HepG2 (cell line): ENCODE measurements around the gene CREG1. TPM values are rescaled to one million over a fixed set of nuclear protein-coding genes. Genes with fewer than 3 reads are reported as not detected.

ENCODE experiments used
- ATAC-seq: fragments of 200-7000 bp; cut with Tn5 transposase; 3 replicates; pipeline ENCODE4 v1.9.1; 2020; ENCODE audit warnings: mild to moderate bottlenecking, moderate library complexity
- BruUV-seq: library from RNA; stranded (reverse); fragments of 400-500 nt; replicated peaks from 2 replicates; lab custom pipeline; 2021; lab: Mats Ljungman, UMichigan
- CTCF ChIA-PET: fragments of 300-600 bp; formaldehyde crosslinking; extraction: SDS; loops from one replicate; lab custom pipeline; 2021; ENCODE audit warnings: low total read pairs, inconsistent platforms, low intra/inter-chr PET ratio; lab: Yijun Ruan, JAX
- POLR2A ChIA-PET: fragments of 350-600 bp; sonication (Branson Sonifier 250); formaldehyde crosslinking; loops from one replicate; lab custom pipeline; 2020; ENCODE audit warnings: antibody characterized with exemption, inconsistent platforms; lab: Yijun Ruan, JAX
- DNase-seq: peaks from one replicate; pipeline ENCODE4 v3.0.0-alpha.2; 2015; ENCODE audit warnings: low spot score
- FAIRE-seq: peaks from 3 replicates; lab custom pipeline; 2011; peaks lifted over from hg19 to GRCh38; lab: Jason Lieb, UNC
- H2AFZ ChIP-seq: one replicate; pipeline ENCODE4 v1.6.1; 2011; ENCODE audit warnings: low read length, inconsistent platforms
- H3K27ac ChIP-seq: fragments of 300-600 bp; 3 replicates; pipeline ENCODE4 v1.8.0; 2011; ENCODE audit warnings: mixed run types, mild to moderate bottlenecking, mixed read lengths, low read length, inconsistent platforms; ENCODE audit not compliant: insufficient read depth; ENCODE audit errors: extremely low read length
- H3K27me3 ChIP-seq, 2 experiments: fragments of 200-600 bp in 1 of 2; 2 replicates in 1 of 2; 3 replicates in 1 of 2; pipeline versions ENCODE4 v1.6.0 to v1.8.0; 2011; ENCODE audit warnings: low read length in 2 of 2, mild to moderate bottlenecking in 2 of 2, moderate library complexity in 2 of 2, inconsistent platforms in 1 of 2; ENCODE audit not compliant: insufficient read depth in 2 of 2, control insufficient read depth in 1 of 2
- H3K36me3 ChIP-seq, 2 experiments: fragments of 200-600 bp in 1 of 2; replicated peaks in 1 of 2; 2 replicates in 1 of 2; 3 replicates in 1 of 2; pipeline versions ENCODE4 v1.5.1 to v1.8.0; 2011; ENCODE audit warnings: low read length in 2 of 2, inconsistent platforms in 1 of 2; ENCODE audit not compliant: insufficient read depth in 2 of 2, control insufficient read depth in 1 of 2
- H3K4me1 ChIP-seq: 2 replicates; pipeline ENCODE4 v1.5.1; 2012; ENCODE audit warnings: low read length, inconsistent platforms; ENCODE audit not compliant: insufficient read depth
- H3K4me2 ChIP-seq: 2 replicates; pipeline ENCODE4 v1.6.0; 2011; ENCODE audit warnings: low read depth, low read length, inconsistent platforms
- H3K4me3 ChIP-seq, 3 experiments: fragments of 200-600 bp in 1 of 3; sonication (generic), shearing (Covaris generic) in 1 of 3; replicated peaks in 1 of 3; 2 replicates each; pipeline ENCODE4 v1.5.1; 2011 to 2016; ENCODE audit warnings: low read length in 3 of 3, inconsistent platforms in 2 of 3, low read depth in 2 of 3, mild to moderate bottlenecking in 2 of 3, control low read depth in 1 of 3, mixed read lengths in 1 of 3; ENCODE audit not compliant: insufficient read depth in 1 of 3
- H3K79me2 ChIP-seq: one replicate; pipeline ENCODE4 v1.6.1; 2011; ENCODE audit warnings: low read length, inconsistent platforms; ENCODE audit not compliant: insufficient read depth
- H3K9ac ChIP-seq: 2 replicates; pipeline ENCODE4 v1.6.0; 2011; ENCODE audit warnings: mild to moderate bottlenecking, low read depth, low read length, inconsistent platforms; ENCODE audit not compliant: insufficient read depth
- H3K9me3 ChIP-seq: 2 replicates; pipeline ENCODE4 v1.5.1; 2012; ENCODE audit warnings: mild to moderate bottlenecking, low read length
- H4K20me1 ChIP-seq: 2 replicates; pipeline ENCODE4 v1.6.0; 2011; ENCODE audit warnings: inconsistent platforms, mild to moderate bottlenecking, low read length, moderate library complexity; ENCODE audit not compliant: insufficient read depth
- AGO1 ChIP-seq: fragments of 200-400 bp; formaldehyde crosslinking; IDR thresholded peaks from 2 replicates; pipeline ENCODE4 v1.6.1; 2017; ENCODE audit warnings: mild to moderate bottlenecking, low read depth, low read length, moderate library complexity; ENCODE audit not compliant: poor library complexity, severe bottlenecking
- ATF1 ChIP-seq: IDR thresholded peaks from 2 replicates; pipeline ENCODE4 v1.6.1; 2016; ENCODE audit warnings: mild to moderate bottlenecking, control low read depth
- KDM1A ChIP-seq: IDR thresholded peaks from 2 replicates; pipeline ENCODE4 v1.6.1; 2016; ENCODE audit warnings: missing compliant biosample characterization
- MATR3 ChIP-seq: sonication (generic); formaldehyde crosslinking; IDR thresholded peaks from 2 replicates; pipeline ENCODE4 v1.4.0; 2020; ENCODE audit warnings: missing genetic modification reagents
- MYC ChIP-seq: sonication (generic); formaldehyde crosslinking; IDR thresholded peaks from 2 replicates; pipeline ENCODE4 v1.9.0; 2021; ENCODE audit warnings: missing genetic modification reagents, borderline replicate concordance
- MZF1 ChIP-seq: sonication (generic); formaldehyde crosslinking; IDR thresholded peaks from 2 replicates; pipeline ENCODE4 v1.8.1; 2023; ENCODE audit warnings: mild to moderate bottlenecking, missing genetic modification reagents, borderline replicate concordance
- NBN ChIP-seq: fragments of 450-650 bp; conservative IDR thresholded peaks from 2 replicates; pipeline ENCODE4 v1.6.1; 2017
- SOX6 ChIP-seq, 2 experiments: fragments of 450-650 bp in 1 of 2; sonication (generic) in 1 of 2; formaldehyde crosslinking in 1 of 2; IDR thresholded peaks; 2 replicates each; pipeline versions ENCODE4 v1.4.0 to v1.6.1; 2017 to 2020; ENCODE audit warnings: antibody characterized with exemption in 1 of 2, mild to moderate bottlenecking in 1 of 2, missing genetic modification reagents in 1 of 2
- SP140L ChIP-seq: sonication (generic); formaldehyde crosslinking; IDR thresholded peaks from 2 replicates; pipeline ENCODE4 v1.4.0; 2020; ENCODE audit warnings: missing genetic modification reagents, borderline replicate concordance
- ZFP41 ChIP-seq: sonication (generic); formaldehyde crosslinking; IDR thresholded peaks from 2 replicates; pipeline ENCODE4 v1.4.0; 2020; ENCODE audit warnings: mild to moderate bottlenecking, missing genetic modification reagents, borderline replicate concordance
- ZNF335 ChIP-seq: sonication (generic); formaldehyde crosslinking; IDR thresholded peaks from 2 replicates; pipeline ENCODE4 v1.4.0; 2020; ENCODE audit warnings: missing genetic modification reagents
- ZNF34 ChIP-seq: sonication (generic); formaldehyde crosslinking; IDR thresholded peaks from 2 replicates; pipeline ENCODE4 v1.4.0; 2020; ENCODE audit warnings: mild to moderate bottlenecking, missing genetic modification reagents, borderline replicate concordance
- ZNF570 ChIP-seq: sonication (generic); formaldehyde crosslinking; IDR thresholded peaks from 2 replicates; pipeline ENCODE4 v1.4.0; 2020; ENCODE audit warnings: mild to moderate bottlenecking, missing genetic modification reagents, borderline replicate concordance
- WGBS: methylation state at CpG from one replicate; pipeline ENCODE4 v1.1.6; 2017; ENCODE audit warnings: low lambda C conversion rate; 5-methylcytosine and 5-hydroxymethylcytosine counted together
- in situ Hi-C: cut with HindIII; loops from 2 replicates; pipeline ENCODE4 v1.10.0; 2017; ENCODE audit warnings: low pct_unique_long_range_greater_than_20kb; ENCODE audit not compliant: extremely low pct_ligation_motif_present
- intact Hi-C: fragments of 100-400 bp; cut with micrococcal nuclease; formaldehyde crosslinking; loops from one replicate; pipeline ENCODE4 v1.10.0; 2022; ENCODE audit not compliant: unreplicated experiment
- polyA plus RNA-seq, 8 experiments: library from polyadenylated mRNA; depleted of rRNA in 3 of 8; stranded (reverse) in 7 of 8; unstranded in 1 of 8; fragments of >200 nt; fragmentation: Illumina TruSeq in 4 of 8; extraction: Trizol in 4 of 8; gene quantifications; 2 replicates each; pipeline versions ENCODE4 v1.2.1 to v1.2.3, GENCODE V29; 2011 to 2016; ENCODE audit warnings: low read depth in 4 of 8, missing spikeins in 1 of 8, mixed read lengths in 1 of 8; ENCODE audit not compliant: insufficient read depth in 1 of 8
- total RNA-seq, 5 experiments: library from RNA; depleted of rRNA; stranded (reverse); fragments of >200 nt; fragmentation: Illumina TruSeq; extraction: Trizol; gene quantifications; 2 replicates each; pipeline ENCODE4 v1.2.3, GENCODE V29; 2016; ENCODE audit warnings: low read depth in 1 of 5
- TF ChIP-seq, protein P1 (sequence below): sonication (generic); formaldehyde crosslinking; IDR thresholded peaks from 2 replicates; pipeline ENCODE4 v1.8.1; 2023; ENCODE audit warnings: missing genetic modification reagents, inconsistent platforms, borderline replicate concordance
- TF ChIP-seq, protein P2 (sequence below): IDR thresholded peaks from 2 replicates; pipeline ENCODE4 v1.6.1; 2012; ENCODE audit warnings: low read depth, low read length, improper control_type of control experiment

The CREG1 gene
- total and polyA plus RNA-seq, 2 of the 13 experiments (the other 11 are each of a cell fraction or from before 2014, with no cell fraction given), result 31.3 to 33.5 TPM

DNA sequence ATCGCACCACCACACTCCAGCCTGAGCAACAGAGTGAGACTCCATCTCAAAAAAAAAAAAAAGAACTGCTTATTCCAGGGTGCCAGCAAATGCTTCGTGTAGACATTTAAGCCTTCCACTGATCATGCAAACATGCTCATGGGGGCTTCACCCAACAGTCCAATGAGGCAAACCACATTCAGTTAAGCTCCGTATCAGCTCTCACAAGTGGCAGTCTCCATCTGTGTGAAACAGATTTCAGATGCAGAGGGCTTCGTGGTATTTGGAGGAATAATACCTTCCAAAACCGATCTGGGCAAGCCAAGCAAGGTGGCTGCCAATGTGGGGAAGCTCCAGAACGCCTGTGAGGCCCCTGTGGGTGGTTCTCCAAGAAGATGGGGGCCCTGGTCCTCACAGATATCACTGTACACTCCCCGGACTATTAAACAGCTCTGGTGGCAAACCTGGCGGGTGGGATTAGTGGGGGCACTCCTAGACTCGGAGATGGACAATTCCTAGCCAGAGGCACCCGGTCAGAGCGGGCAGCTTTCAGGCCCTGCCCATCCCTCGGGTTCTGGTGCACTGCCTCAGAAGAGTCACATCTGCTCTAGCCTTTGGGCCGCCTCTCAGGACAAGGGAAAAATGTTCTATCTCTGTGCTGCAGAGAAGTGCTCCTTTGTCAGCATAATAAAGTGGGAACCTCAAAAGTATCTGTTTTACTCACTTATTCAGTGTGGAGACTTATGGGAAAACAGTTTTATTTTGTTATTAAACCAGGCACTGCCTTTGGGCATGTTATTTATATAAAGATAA lies 10.2 kb downstream of the CREG1 start:
- Histone ChIP-seq H3K79me2 (no peaks in the 10 kb centered on the region), H3K27me3 (no peaks in the 10 kb centered on the region), H3K4me3 (no peak overlapping the region), H3K36me3 (0 out of 5 replicates have a peak, but pooled peaks cover 2 to 4% of the 10 kb centered on the region in 2 experiments), H3K9ac (no peak overlapping the region), H3K27ac (no peak overlapping the region), H2AFZ (no peak overlapping the region), H3K4me1 (peaks cover 26% of the 10 kb centered on the region), H4K20me1 (no peaks in the 10 kb centered on the region), H3K4me2 (no peak overlapping the region), H3K9me3 (no peaks in the 10 kb centered on the region)
- TF ChIP-seq MATR3 (CRISPR knock-in tag), result no peak
- TF ChIP-seq AGO1, result no peak
- TF ChIP-seq ATF1 (CRISPR knock-in tag), result no peak
- no peak for TF ChIP-seq ZNF34
- TF ChIP-seq ZNF570 (CRISPR knock-in tag), result no peak
- TF ChIP-seq MYC (CRISPR knock-in tag), result no peak
- TF ChIP-seq ZFP41 (CRISPR knock-in tag), result no peak
- TF ChIP-seq KDM1A (CRISPR knock-in tag), result no peak
- TF ChIP-seq SOX6 (IDR thresholded peaks at IDR 0.05), result no peak
- no peak for TF ChIP-seq SOX6 (CRISPR knock-in tag; IDR thresholded peaks at IDR 0.05)
- no peak for TF ChIP-seq SP140L (CRISPR knock-in tag)
- no peak for TF ChIP-seq MZF1 (CRISPR knock-in tag)
- TF ChIP-seq, protein P1, sequence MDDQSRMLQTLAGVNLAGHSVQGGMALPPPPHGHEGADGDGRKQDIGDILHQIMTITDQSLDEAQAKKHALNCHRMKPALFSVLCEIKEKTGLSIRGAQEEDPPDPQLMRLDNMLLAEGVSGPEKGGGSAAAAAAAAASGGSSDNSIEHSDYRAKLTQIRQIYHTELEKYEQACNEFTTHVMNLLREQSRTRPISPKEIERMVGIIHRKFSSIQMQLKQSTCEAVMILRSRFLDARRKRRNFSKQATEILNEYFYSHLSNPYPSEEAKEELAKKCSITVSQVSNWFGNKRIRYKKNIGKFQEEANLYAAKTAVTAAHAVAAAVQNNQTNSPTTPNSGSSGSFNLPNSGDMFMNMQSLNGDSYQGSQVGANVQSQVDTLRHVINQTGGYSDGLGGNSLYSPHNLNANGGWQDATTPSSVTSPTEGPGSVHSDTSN, result no peak
- TF ChIP-seq NBN, result no peak
- TF ChIP-seq, protein P2, sequence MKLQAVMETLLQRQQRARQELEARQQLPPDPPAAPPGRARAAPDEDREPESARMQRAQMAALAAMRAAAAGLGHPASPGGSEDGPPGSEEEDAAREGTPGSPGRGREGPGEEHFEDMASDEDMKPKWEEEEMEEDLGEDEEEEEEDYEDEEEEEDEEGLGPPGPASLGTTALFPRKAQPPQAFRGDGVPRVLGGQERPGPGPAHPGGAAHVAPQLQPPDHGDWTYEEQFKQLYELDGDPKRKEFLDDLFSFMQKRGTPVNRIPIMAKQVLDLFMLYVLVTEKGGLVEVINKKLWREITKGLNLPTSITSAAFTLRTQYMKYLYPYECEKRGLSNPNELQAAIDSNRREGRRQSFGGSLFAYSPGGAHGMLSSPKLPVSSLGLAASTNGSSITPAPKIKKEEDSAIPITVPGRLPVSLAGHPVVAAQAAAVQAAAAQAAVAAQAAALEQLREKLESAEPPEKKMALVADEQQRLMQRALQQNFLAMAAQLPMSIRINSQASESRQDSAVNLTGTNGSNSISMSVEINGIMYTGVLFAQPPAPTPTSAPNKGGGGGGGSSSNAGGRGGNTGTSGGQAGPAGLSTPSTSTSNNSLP, result no peak
- TF ChIP-seq ZNF335 (CRISPR knock-in tag), result no peak
- in situ Hi-C loops, result loop anchor here (25.0 kb wide), 1 partner anchor 281 kb away; no protein-coding TSS in a partner anchor
- BruUV-seq, result no TSS peak
- no peak for FAIRE-seq
- no peak for ATAC-seq
- ChIA-PET CTCF (no interaction called here), POLR2A (no interaction called here)
- DNase-seq, result no peak
- intact Hi-C loops, result no loop called here
- 82% methylated on average over 11 of the region's 13 CpGs for WGBS
